IPS DF 6.9 (cell line): Measurements from ENCODE around the gene ITGAE.
"Not testable (repeated sequence)": the region's sequence is repeated elsewhere in the genome, so short reads cannot be mapped to it uniquely, and the experiment has no call there.

ENCODE experiments used
- DNase-seq: peaks from one replicate; pipeline ENCODE4 v3.0.0-alpha.2; 2013; ENCODE audit warnings: low read depth, low spot score
- H3K27ac ChIP-seq: one replicate; pipeline ENCODE4 v1.5.1; 2013; ENCODE audit warnings: low read length, control low read depth
- H3K27me3 ChIP-seq: 2 replicates; pipeline ENCODE4 v1.6.1; 2013; ENCODE audit warnings: mild to moderate bottlenecking, low read length; ENCODE audit not compliant: control insufficient read depth, insufficient read depth
- H3K36me3 ChIP-seq: 2 replicates; pipeline ENCODE4 v1.6.1; 2013; ENCODE audit warnings: low read length; ENCODE audit not compliant: control insufficient read depth, insufficient read depth
- H3K4me1 ChIP-seq: 2 replicates; pipeline ENCODE4 v1.6.1; 2013; ENCODE audit warnings: low read length; ENCODE audit not compliant: control insufficient read depth, insufficient read depth
- H3K4me3 ChIP-seq: 2 replicates; pipeline ENCODE4 v1.5.1; 2013; ENCODE audit warnings: mild to moderate bottlenecking, low read length
- H3K9me3 ChIP-seq: 2 replicates; pipeline ENCODE4 v1.6.1; 2013; ENCODE audit warnings: low read length, inconsistent platforms; ENCODE audit not compliant: control insufficient read depth, insufficient read depth
- WGBS: extraction: QIAGEN DNeasy Blood & Tissue Kit; methylation state at CpG from one replicate; pipeline ENCODE4 v1.1.7; 2013; ENCODE audit warnings: mixed read lengths, missing lambda C conversion rate; ENCODE audit not compliant: insufficient read length, insufficient coverage; 5-methylcytosine and 5-hydroxymethylcytosine counted together

ITGAE gene

DNA sequence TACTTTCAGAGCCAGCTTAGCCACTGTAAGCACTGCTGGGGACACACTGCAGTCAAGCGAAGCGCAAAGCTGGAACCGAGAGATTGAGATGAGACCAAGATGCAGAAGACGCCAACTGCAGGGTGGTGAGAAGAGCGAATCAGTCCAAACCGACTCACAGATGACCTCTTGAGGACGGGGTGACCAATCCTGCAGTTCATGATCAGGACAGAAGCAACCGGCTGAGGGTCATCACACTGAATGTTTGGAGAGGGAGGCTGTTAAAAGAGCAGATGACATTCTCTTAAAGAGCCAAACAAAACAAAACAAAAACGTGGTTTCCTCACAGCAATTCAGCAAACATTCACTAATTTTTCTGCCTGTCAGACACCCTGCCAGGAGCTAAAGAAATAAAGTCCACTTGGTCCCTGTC lies 68.8 kb downstream of the ITGAE start:
- WGBS: no CpG with 5 or more reads among the region's 9 CpGs
- Histone ChIP-seq H3K9me3 (no peaks in the 10 kb centered on the region), H3K4me3 (no peak overlapping the region), H3K27ac (no peak overlapping the region), H3K36me3 (no peaks in the 10 kb centered on the region; the same call in 1 of the 2 replicates), H3K4me1 (peaks cover 4% of the 10 kb centered on the region; the same call in 1 of the 2 replicates), H3K27me3 (no peaks in the 10 kb centered on the region)
- no peak for DNase-seq

- H3K36me3 ChIP-seq: peaks cover 3% of the 10 kb centered on the region; the same call in 1 of the 2 replicates
- DNase-seq: no peak
- no CpG with 5 or more reads among the region's 9 CpGs for WGBS
- H3K27ac ChIP-seq: no peak overlapping the region
- H3K9me3 ChIP-seq: no peaks in the 10 kb centered on the region
- peaks cover 4% of the 10 kb centered on the region; the same call in 1 of the 2 replicates for H3K4me1 ChIP-seq
- no peak overlapping the region for H3K4me3 ChIP-seq
- no peaks in the 10 kb centered on the region for H3K27me3 ChIP-seq
Measured at GRCh38 chr17:3730881-3731429, 70.0 kb downstream of the ITGAE start.

GRCh38 chr17:3729881-3730280 lies 71.1 kb downstream of the ITGAE start:
- Histone ChIP-seq H3K4me1 (peaks cover 4% of the 10 kb centered on the region; the same call in 1 of the 2 replicates), H3K36me3 (peaks cover 7% of the 10 kb centered on the region; the same call in 1 of the 2 replicates), H3K4me3 (no peak overlapping the region), H3K9me3 (no peaks in the 10 kb centered on the region), H3K27ac (no peak overlapping the region), H3K27me3 (no peaks in the 10 kb centered on the region)
- no CpG with 5 or more reads among the region's 6 CpGs for WGBS
- DNase-seq: no peak

- not testable (repeated sequence) for H3K36me3 ChIP-seq, H3K4me1 ChIP-seq, H3K27me3 ChIP-seq, H3K9me3 ChIP-seq, H3K4me3 ChIP-seq, H3K27ac ChIP-seq, DNase-seq
- no CpG with 5 or more reads among the region's 3 CpGs for WGBS
Measured at GRCh38 chr17:3728099-3728498, 72.9 kb downstream of the ITGAE start.

DNA sequence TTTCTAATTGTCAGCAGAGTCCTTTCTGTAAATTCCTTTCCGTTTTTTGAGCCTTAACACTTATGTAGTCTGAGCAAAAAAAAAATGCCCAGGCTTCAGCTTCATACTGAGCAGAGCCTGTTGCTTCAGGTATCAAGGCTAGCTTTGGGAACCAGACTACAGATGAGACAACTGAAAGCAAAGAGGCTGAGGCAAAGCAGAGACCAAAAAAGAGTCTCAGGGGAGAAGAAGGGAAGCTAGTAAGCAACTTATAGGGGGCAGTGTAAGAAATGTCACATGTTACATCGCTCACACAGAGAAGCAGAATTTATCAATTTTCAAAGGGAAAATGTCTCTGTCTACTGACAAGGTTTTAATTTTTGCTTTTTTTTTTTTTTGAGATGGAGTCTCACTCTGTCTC lies 73.9 kb downstream of the ITGAE start:
- peaks cover 7% of the 10 kb centered on the region; the same call in 1 of the 2 replicates for H3K36me3 ChIP-seq

GRCh38 chr17:3724378-3725077 lies 76.5 kb downstream of the ITGAE start:
- WGBS: no CpG with 5 or more reads among the region's 27 CpGs
- DNase-seq: no peak
- no peaks in the 10 kb centered on the region for H3K4me1 ChIP-seq
- peaks cover 7% of the 10 kb centered on the region; the same call in 1 of the 2 replicates for H3K36me3 ChIP-seq
- H3K27ac ChIP-seq: no peak overlapping the region
- peak overlapping the region; percentile 61 for H3K4me3 ChIP-seq
- H3K9me3 ChIP-seq: no peaks in the 10 kb centered on the region
- no peaks in the 10 kb centered on the region for H3K27me3 ChIP-seq

More for the DNA sequence above, 73.9 kb downstream of the ITGAE start:
- no peak overlapping the region for H3K27ac ChIP-seq
- no peak for DNase-seq
- WGBS: no CpG with 5 or more reads among the region's 2 CpGs
- no peaks in the 10 kb centered on the region for H3K27me3 ChIP-seq
- peaks cover 4% of the 10 kb centered on the region; the same call in 1 of the 2 replicates for H3K4me1 ChIP-seq
- no peaks in the 10 kb centered on the region for H3K9me3 ChIP-seq
- H3K4me3 ChIP-seq: no peak overlapping the region

DNA sequence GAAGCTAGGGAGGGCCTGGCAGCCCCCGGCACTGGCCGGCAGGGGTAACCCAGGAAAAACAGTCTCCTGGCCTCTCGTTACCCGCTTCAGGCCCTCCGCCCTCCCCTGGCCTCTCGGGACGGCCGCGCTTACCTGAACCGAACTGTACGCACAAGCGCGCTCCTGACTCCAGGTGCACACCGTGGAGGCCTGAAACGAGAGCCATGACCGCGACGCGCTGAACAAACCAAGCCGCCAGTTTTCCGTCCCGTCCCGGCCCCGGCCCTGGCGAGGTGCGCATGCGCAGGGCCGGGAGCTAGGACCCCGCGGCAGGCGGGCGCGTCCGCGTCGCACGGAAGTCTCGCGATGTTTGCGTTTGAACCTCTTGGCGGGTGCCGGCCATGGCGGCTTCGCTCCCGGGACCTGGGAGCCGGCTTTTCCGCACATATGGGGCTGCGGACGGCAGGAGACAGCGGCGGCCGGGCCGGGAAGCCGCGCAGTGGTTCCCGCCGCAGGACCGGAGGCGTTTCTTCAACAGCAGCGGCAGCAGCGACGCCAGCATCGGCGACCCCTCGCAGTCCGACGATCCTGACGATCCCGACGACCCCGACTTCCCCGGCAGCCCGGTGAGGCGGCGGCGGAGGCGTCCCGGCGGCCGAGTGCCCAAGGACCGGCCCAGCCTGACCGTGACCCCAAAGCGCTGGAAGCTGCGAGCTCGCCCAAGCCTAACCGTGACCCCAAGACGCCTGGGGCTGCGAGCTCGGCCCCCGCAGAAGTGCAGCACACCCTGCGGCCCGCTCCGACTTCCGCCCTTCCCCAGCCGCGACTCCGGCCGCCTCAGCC lies 77.2 kb downstream of the ITGAE start, which contains the start of gene HASPIN:
Gene HASPIN, plus strand, starts transcription at position 348 of the 822 bp plus-strand sequence. Its CDS starts 33 bp downstream, at position 381.
- peak within 1 kb of the TSS; percentile 61 for H3K4me3 ChIP-seq
- H3K9me3 ChIP-seq: no peaks in the 10 kb centered on the region
- no peaks in the 10 kb centered on the region for H3K27me3 ChIP-seq
- peak; percentile 81 for DNase-seq
- H3K27ac ChIP-seq: no peak within 1 kb of the TSS
- H3K4me1 ChIP-seq: no peaks in the 10 kb centered on the region
- no CpG with 5 or more reads among the region's 98 CpGs for WGBS
- peaks cover 7% of the 10 kb centered on the region; the same call in 1 of the 2 replicates for H3K36me3 ChIP-seq

DNA sequence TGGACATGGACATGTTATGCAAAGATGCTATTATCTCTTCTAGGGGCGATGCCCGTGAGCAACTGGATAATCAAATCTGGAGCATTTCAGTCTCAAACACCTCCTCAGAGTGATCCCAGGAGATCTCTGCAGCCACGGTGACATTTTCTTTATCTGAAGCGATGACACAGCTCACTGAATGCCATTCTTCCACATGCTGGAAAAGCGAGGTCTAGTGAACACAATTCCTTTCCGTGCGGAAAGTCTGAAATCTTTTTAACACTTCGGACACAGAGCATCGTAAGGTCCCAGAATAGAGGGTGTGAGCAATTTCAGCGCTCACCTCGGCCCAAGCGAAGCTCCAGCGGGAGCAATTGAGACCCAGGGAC lies 77.8 kb downstream of the ITGAE start:
- Histone ChIP-seq H3K4me3 (peak overlapping the region; percentile 61), H3K36me3 (peaks cover 7% of the 10 kb centered on the region; the same call in 1 of the 2 replicates), H3K9me3 (no peaks in the 10 kb centered on the region), H3K27ac (no peak overlapping the region), H3K27me3 (no peaks in the 10 kb centered on the region), H3K4me1 (no peaks in the 10 kb centered on the region)
- WGBS: no CpG with 5 or more reads among the region's 13 CpGs
- DNase-seq: no peak

DNA sequence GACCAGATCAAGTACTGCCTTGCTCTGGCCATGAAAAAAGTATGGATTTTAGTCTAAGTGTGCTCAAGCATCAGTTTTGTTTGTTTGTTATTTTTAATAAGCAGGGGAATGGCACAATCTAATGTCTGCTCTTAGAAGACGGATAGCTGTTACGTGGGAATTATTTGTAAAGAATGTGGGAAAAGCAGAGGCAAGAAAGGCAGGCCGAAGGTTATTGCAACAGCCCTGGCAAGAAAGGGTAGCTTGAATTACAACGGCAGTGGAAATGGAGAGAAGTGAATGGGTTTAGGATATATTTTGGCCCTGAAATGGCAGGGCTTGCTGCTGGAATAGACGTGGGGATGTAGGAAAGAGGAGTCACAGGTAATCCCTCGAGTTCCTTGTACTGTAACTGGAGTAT lies 78.3 kb downstream of the ITGAE start:
- Histone ChIP-seq H3K36me3 (peaks cover 7% of the 10 kb centered on the region; the same call in 1 of the 2 replicates), H3K4me1 (no peaks in the 10 kb centered on the region), H3K4me3 (peak overlapping the region; percentile 61; the same call in 1 of the 2 replicates), H3K9me3 (no peaks in the 10 kb centered on the region), H3K27me3 (no peaks in the 10 kb centered on the region), H3K27ac (no peak overlapping the region)
- no CpG with 5 or more reads among the region's 6 CpGs for WGBS
- no peak for DNase-seq

- no peaks in the 10 kb centered on the region; the same call in 1 of the 2 replicates for H3K36me3 ChIP-seq
- no peak overlapping the region for H3K27ac ChIP-seq
- no peaks in the 10 kb centered on the region for H3K9me3 ChIP-seq
- H3K4me3 ChIP-seq: no peak overlapping the region
- H3K27me3 ChIP-seq: no peaks in the 10 kb centered on the region
- no peak for DNase-seq
- H3K4me1 ChIP-seq: no peaks in the 10 kb centered on the region
Measured at GRCh38 chr17:3719265-3719664, 81.7 kb downstream of the ITGAE start.
